GM23248 (cell line): ENCODE results near the gene GNLY.

Experiments
- EZH2 ChIP-seq: fragments of 200-600 bp; sonication (generic); IDR thresholded peaks from 2 replicates; pipeline ENCODE4 v1.6.1; 2018; ENCODE audit warnings: antibody characterized with exemption, mild to moderate bottlenecking; ENCODE audit not compliant: insufficient read depth, poor library complexity, severe bottlenecking
- EZH2phosphoT487 ChIP-seq: fragments of 200-600 bp; sonication (generic); IDR thresholded peaks from 2 replicates; pipeline ENCODE4 v1.6.1; 2018; ENCODE audit warnings: antibody characterized with exemption, moderate library complexity, mild to moderate bottlenecking, low read depth; ENCODE audit not compliant: insufficient read depth

DNA sequence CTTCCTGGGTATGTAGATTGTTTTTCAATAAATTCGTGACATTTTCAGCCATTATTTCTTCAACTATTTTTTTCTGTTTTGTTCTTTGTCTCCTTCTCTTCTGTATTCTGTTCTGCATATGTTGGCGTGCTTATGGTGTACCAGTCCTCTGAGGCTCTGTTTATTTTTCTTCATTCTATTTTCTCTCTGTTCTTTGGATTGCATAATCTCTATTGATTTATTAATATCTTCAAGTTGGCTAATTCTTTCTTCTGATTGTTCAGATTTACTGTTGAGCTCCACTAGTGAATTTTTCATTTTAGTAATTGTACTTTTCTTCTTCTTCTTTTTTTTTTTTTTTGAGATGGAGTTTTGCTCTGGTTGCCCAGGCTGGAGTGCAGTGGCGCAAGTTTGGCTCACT, 9.9 kb downstream of the GNLY start:
- TF ChIP-seq EZH2phosphoT487 (no peak), EZH2 (no peak)
